ENCODE results near the gene TRIM5. TPM values are rescaled to one million over a fixed set of nuclear protein-coding genes. Genes with fewer than 3 reads are reported as not detected.

The TRIM5 gene
- total RNA-seq, 5 donors from 2014 or later (not counting 1 experiment from before 2014, with no cell fraction given), result 17.6 to 38.2 (median 31.6) TPM

GRCh38 chr11:5713695-5714094 lies 28.8 kb upstream of the TRIM5 start:
- Mint-ChIP-seq H3K27me3 (no peaks in the 10 kb centered on the region), H3K27ac (no peak overlapping the region), H3K9me3 (peaks cover 0 to 5% (median 0%) of the 10 kb centered on the region in 3 donors), H3K4me3 (no peak overlapping the region), H3K4me1 (peaks cover 0 to 4% (median 2%) of the 10 kb centered on the region in 3 donors), H3K36me3 (peaks cover 22% of the 10 kb centered on the region)
- no peak for ATAC-seq (replicated peaks in 1 of 4)
- 70% methylated on average over 3 of the region's 5 CpGs for WGBS (ENCODE audit: insufficient coverage)
- Histone ChIP-seq H3K4me1 (ENCODE audit: control insufficient read depth in 1 of 2, extremely low read depth in 1 of 2, insufficient read depth in 2 of 2, low read length in 2 of 2) (no peaks in the 10 kb centered on the region), H3K36me3 (ENCODE audit: control insufficient read depth in 2 of 2, extremely low read depth in 1 of 2, insufficient read depth in 1 of 2, low read length in 1 of 2) (peaks cover 0 to 10% of the 10 kb centered on the region in 2 donors), H3K27ac (ENCODE audit: low read length) (no peak overlapping the region), H3K4me3 (ENCODE audit: control insufficient read depth in 1 of 2, extremely low read depth in 1 of 2, low read length in 1 of 2) (no peak overlapping the region), H3K27me3 (replicated peaks in 1 of 2; ENCODE audit: control insufficient read depth in 2 of 2, extremely low read depth in 1 of 2, insufficient read depth in 2 of 2, low read length in 1 of 2) (no peaks in the 10 kb centered on the region), H3K9me3 (no peaks in the 10 kb centered on the region)
- ChIA-PET CTCF (interaction anchor here in 1 of 2 donors (2.8 kb wide), 1 partner anchor 30 kb away, joined by 10 read pairs; the partner anchor contains the start of gene TRIM5), POLR2A (interaction anchor here in 1 of 2 donors (0.6 kb wide), 1 partner anchor 9 kb away, joined by 3 read pairs; no protein-coding TSS in a partner anchor)
- DNase-seq, result no peak

DNA sequence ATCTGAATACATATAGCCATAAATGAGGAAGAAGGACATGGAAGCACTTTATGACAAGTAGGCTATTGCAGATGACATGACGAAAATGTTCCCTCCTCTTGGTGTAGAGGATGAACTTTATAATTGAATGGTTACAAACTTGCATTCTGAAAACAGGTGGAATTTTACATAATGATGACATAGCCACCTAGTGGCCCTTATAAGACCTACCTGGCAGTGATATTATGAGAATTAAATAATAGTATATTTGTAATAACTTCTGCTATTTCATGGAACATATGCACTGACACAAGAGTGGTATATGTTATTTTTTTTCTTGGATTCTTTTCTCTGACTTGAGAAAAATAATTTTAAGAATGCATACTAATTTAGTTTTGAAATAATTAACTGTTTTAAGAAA lies 27.6 kb upstream of the TRIM5 start:
- no peaks in the 10 kb centered on the region for H3K4me1 ChIP-seq (ENCODE audit: control insufficient read depth in 1 of 2, extremely low read depth in 1 of 2, insufficient read depth in 2 of 2, low read length in 2 of 2)
- ATAC-seq (replicated peaks in 1 of 4) (peak in 1 of 4 experiments; percentile 50), DNase-seq (peak in 1 of 35 experiments; percentile 43)
- H3K27me3 ChIP-seq (replicated peaks in 1 of 2; ENCODE audit: control insufficient read depth in 2 of 2, extremely low read depth in 1 of 2, insufficient read depth in 2 of 2, low read length in 1 of 2), result no peaks in the 10 kb centered on the region
- CTCF ChIA-PET, result interaction anchor here (0.9 to 3.1 kb wide), 5 partner anchors 23 to 113 kb away, joined by 3 to 12 read pairs (median 6); partner anchors contain the start of genes TRIM5 (in 2 of the 2) and TRIM22 (in 1 of the 2)
- Mint-ChIP-seq H3K9me3 (no peaks in the 10 kb centered on the region), H3K27ac (peak overlapping the region; percentile 32 to 44), H3K4me1 (peaks cover 0 to 7% (median 4%) of the 10 kb centered on the region in 3 donors), H3K27me3 (no peaks in the 10 kb centered on the region), H3K36me3 (peaks cover 29% of the 10 kb centered on the region), H3K4me3 (no peak overlapping the region)
- 38% methylated on average over 1 of the region's 1 CpG for WGBS (ENCODE audit: insufficient coverage)
- no peaks in the 10 kb centered on the region for H3K9me3 ChIP-seq
- peaks cover 5 to 20% of the 10 kb centered on the region in 2 donors for H3K36me3 ChIP-seq (ENCODE audit: control insufficient read depth in 2 of 2, extremely low read depth in 1 of 2, insufficient read depth in 1 of 2, low read length in 1 of 2)
- POLR2A ChIA-PET, result no interaction called here
- no peak overlapping the region for H3K4me3 ChIP-seq (ENCODE audit: control insufficient read depth in 1 of 2, extremely low read depth in 1 of 2, low read length in 1 of 2)
- peak overlapping the region; percentile 29 for H3K27ac ChIP-seq (ENCODE audit: low read length)

DNA sequence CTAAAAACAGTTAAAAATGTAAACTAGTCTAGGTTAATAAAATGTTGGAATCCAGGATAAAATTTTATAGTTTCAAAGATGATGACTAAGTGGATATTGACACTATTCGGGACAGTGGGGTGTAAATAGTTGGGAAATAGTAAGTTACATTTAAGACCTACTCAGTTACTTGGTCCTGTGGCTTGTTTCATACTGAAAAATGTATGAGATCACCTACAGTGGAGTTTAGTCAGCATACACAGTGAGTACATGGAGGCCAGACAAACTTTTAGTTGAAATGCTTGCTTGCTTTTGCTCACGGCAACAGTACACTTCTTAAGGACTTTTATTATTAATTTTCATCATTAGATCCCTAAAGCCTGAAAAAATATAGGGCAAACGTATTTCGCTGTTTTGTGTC lies 20.8 kb upstream of the TRIM5 start:
- ChIA-PET CTCF (interaction anchor here in 1 of 2 donors (0.8 to 1.0 kb wide), 3 partner anchors 15 to 21 kb away, joined by 3 read pairs; partner anchors contain the start of genes TRIM22 and TRIM5), POLR2A (interaction anchor here (0.6 kb wide), 2 partner anchors 20 to 27 kb away, joined by 3 to 4 read pairs; no protein-coding TSS in a partner anchor)
- ATAC-seq (replicated peaks in 1 of 4) (no peak), DNase-seq (no peak)
- Mint-ChIP-seq H3K27ac (peak overlapping the region in 1 of 2 donors; percentile 37), H3K27me3 (no peaks in the 10 kb centered on the region), H3K4me3 (no peak overlapping the region), H3K4me1 (peaks cover 32 to 46% (median 33%) of the 10 kb centered on the region in 3 donors), H3K36me3 (peaks cover 68% of the 10 kb centered on the region), H3K9me3 (no peaks in the 10 kb centered on the region)
- no peaks in the 10 kb centered on the region for H3K4me1 ChIP-seq (ENCODE audit: control insufficient read depth in 1 of 2, extremely low read depth in 1 of 2, insufficient read depth in 2 of 2, low read length in 2 of 2)
- WGBS (ENCODE audit: insufficient coverage), result 100% methylated on average over 1 of the region's 4 CpGs
- no peak overlapping the region for H3K27ac ChIP-seq (ENCODE audit: low read length)
- peaks cover 5 to 69% of the 10 kb centered on the region in 2 donors for H3K36me3 ChIP-seq (ENCODE audit: control insufficient read depth in 2 of 2, extremely low read depth in 1 of 2, insufficient read depth in 1 of 2, low read length in 1 of 2)
- no peaks in the 10 kb centered on the region for H3K27me3 ChIP-seq (replicated peaks in 1 of 2; ENCODE audit: control insufficient read depth in 2 of 2, extremely low read depth in 1 of 2, insufficient read depth in 2 of 2, low read length in 1 of 2)
- H3K4me3 ChIP-seq (ENCODE audit: control insufficient read depth in 1 of 2, extremely low read depth in 1 of 2, low read length in 1 of 2), result no peak overlapping the region
- no peaks in the 10 kb centered on the region for H3K9me3 ChIP-seq

- H3K9me3 Mint-ChIP-seq, result no peaks in the 10 kb centered on the region
- no CpG with 5 or more reads among the region's 2 CpGs for WGBS (ENCODE audit: insufficient coverage)
Observed at GRCh38 chr11:5703741-5704536, 19.1 kb upstream of the TRIM5 start.

DNA sequence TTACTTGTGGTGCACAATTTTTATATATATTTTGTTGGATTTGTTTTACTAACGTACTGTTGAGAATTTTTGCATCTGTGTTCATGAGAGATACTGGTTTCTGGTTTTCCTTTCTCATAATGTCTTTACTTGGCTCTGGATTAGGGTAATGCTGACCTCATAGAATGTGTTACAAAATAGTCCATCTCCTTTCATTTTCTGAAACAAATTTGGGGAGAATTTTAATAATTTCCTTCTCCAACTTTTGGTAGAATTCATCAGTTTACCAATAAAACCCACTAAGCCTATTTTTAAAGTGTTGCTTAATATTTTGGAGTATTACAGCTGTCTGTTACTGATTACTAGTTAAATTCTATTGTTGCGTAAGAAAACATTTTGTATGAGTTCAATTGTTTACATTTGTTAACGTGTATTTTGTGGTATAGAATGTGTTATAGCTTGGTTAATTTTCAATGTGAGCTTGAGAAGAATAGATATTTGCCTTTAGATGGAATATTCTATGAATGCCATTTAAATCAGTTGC lies 16.2 kb upstream of the TRIM5 start:
- Histone ChIP-seq H3K27ac (ENCODE audit: low read length) (no peak overlapping the region), H3K9me3 (no peaks in the 10 kb centered on the region), H3K36me3 (ENCODE audit: control insufficient read depth in 2 of 2, extremely low read depth in 1 of 2, insufficient read depth in 1 of 2, low read length in 1 of 2) (peaks cover 7 to 73% of the 10 kb centered on the region in 2 donors), H3K4me3 (ENCODE audit: control insufficient read depth in 1 of 2, extremely low read depth in 1 of 2, low read length in 1 of 2) (no peak overlapping the region), H3K4me1 (ENCODE audit: control insufficient read depth in 1 of 2, extremely low read depth in 1 of 2, insufficient read depth in 2 of 2, low read length in 2 of 2) (no peaks in the 10 kb centered on the region), H3K27me3 (replicated peaks in 1 of 2; ENCODE audit: control insufficient read depth in 2 of 2, extremely low read depth in 1 of 2, insufficient read depth in 2 of 2, low read length in 1 of 2) (no peaks in the 10 kb centered on the region)
- ATAC-seq (replicated peaks in 1 of 4) (no peak), DNase-seq (no peak)
- peaks cover 78% of the 10 kb centered on the region for H3K36me3 Mint-ChIP-seq
- H3K4me3 Mint-ChIP-seq, result peak overlapping the region in 1 of 3 donors; percentile 24
- POLR2A ChIA-PET, result interaction anchor here in 1 of 2 donors (0.5 to 1.2 kb wide), 3 partner anchors 8 to 677 kb away, joined by 3 to 9 read pairs (median 8); partner anchors contain the start of gene TRIM22
- peak overlapping the region in 1 of 2 donors; percentile 75 for H3K27ac Mint-ChIP-seq
- H3K9me3 Mint-ChIP-seq, result no peaks in the 10 kb centered on the region
- H3K4me1 Mint-ChIP-seq, result peaks cover 67 to 78% (median 73%) of the 10 kb centered on the region in 3 donors
- no peaks in the 10 kb centered on the region for H3K27me3 Mint-ChIP-seq
- WGBS (ENCODE audit: insufficient coverage), result 50% methylated on average over 2 of the region's 3 CpGs
- CTCF ChIA-PET, result interaction anchor here in 1 of 2 donors (1.0 to 4.5 kb wide), 3 partner anchors 10 to 16 kb away, joined by 3 to 21 read pairs (median 17); partner anchors contain the start of genes TRIM22 and TRIM5

More at GRCh38 chr11:5703741-5704536, 19.1 kb upstream of the TRIM5 start:
- Histone ChIP-seq H3K4me1 (ENCODE audit: control insufficient read depth in 1 of 2, extremely low read depth in 1 of 2, insufficient read depth in 2 of 2, low read length in 2 of 2) (no peaks in the 10 kb centered on the region), H3K27ac (ENCODE audit: low read length) (no peak overlapping the region), H3K4me3 (ENCODE audit: control insufficient read depth in 1 of 2, extremely low read depth in 1 of 2, low read length in 1 of 2) (no peak overlapping the region), H3K9me3 (no peaks in the 10 kb centered on the region), H3K27me3 (replicated peaks in 1 of 2; ENCODE audit: control insufficient read depth in 2 of 2, extremely low read depth in 1 of 2, insufficient read depth in 2 of 2, low read length in 1 of 2) (no peaks in the 10 kb centered on the region), H3K36me3 (ENCODE audit: control insufficient read depth in 2 of 2, extremely low read depth in 1 of 2, insufficient read depth in 1 of 2, low read length in 1 of 2) (peaks cover 5 to 73% of the 10 kb centered on the region in 2 donors)
- H3K4me3 Mint-ChIP-seq, result no peak overlapping the region
- ChIA-PET CTCF (interaction anchor here (0.6 to 1.0 kb wide), 3 partner anchors 14 to 20 kb away, joined by 3 to 8 read pairs (median 3); partner anchors contain the start of gene TRIM5 (in 1 of the 2)), POLR2A (no interaction called here)
- ATAC-seq (replicated peaks in 1 of 4), result no peak
- no peaks in the 10 kb centered on the region for H3K27me3 Mint-ChIP-seq
- H3K36me3 Mint-ChIP-seq, result peaks cover 71% of the 10 kb centered on the region
- H3K4me1 Mint-ChIP-seq, result peaks cover 45 to 59% (median 46%) of the 10 kb centered on the region in 3 donors
- H3K27ac Mint-ChIP-seq, result peak overlapping the region; percentile 61 to 71
- DNase-seq, result no peak
